Measurements from ENCODE around the gene DPM1.
A peak's percentile ranks its signal among the peaks of the same experiment; 100 is the strongest.

DPM1 gene

GRCh38 chr20:50929299-50930138 lies 28.8 kb downstream of the DPM1 start:
- peak; percentile 96 for DNase-seq

GRCh38 chr20:50928469-50928868 lies 29.9 kb downstream of the DPM1 start:
- no peak for DNase-seq

GRCh38 chr20:50926530-50926929 lies 31.8 kb downstream of the DPM1 start:
- no peak for DNase-seq

- no peak for DNase-seq
Observed at GRCh38 chr20:50924261-50924920, 33.9 kb downstream of the DPM1 start.

- no peak for DNase-seq
Observed at GRCh38 chr20:50921803-50922501, 36.4 kb downstream of the DPM1 start.

- DNase-seq: no peak
Observed at GRCh38 chr20:50920997-50921396, 37.3 kb downstream of the DPM1 start.

- DNase-seq: peak; percentile 16
Observed at GRCh38 chr20:50919567-50919966, 38.8 kb downstream of the DPM1 start.

GRCh38 chr20:50918403-50918802 lies 39.9 kb downstream of the DPM1 start:
- DNase-seq: no peak

GRCh38 chr20:50916934-50917333 lies 41.4 kb downstream of the DPM1 start:
- DNase-seq: no peak

- DNase-seq: no peak
Observed at GRCh38 chr20:50916257-50916656, 42.1 kb downstream of the DPM1 start.

GRCh38 chr20:50915424-50915823 lies 42.9 kb downstream of the DPM1 start:
- no peak for DNase-seq

GRCh38 chr20:50913690-50914375 lies 44.5 kb downstream of the DPM1 start:
- DNase-seq: peak; percentile 28

- DNase-seq: no peak
Observed at GRCh38 chr20:50911716-50912115, 46.6 kb downstream of the DPM1 start.

GRCh38 chr20:50911030-50911429 lies 47.3 kb downstream of the DPM1 start:
- no peak for DNase-seq

GRCh38 chr20:50909413-50909812 lies 48.9 kb downstream of the DPM1 start:
- DNase-seq: no peak

GRCh38 chr20:50904067-50904570 lies 54.2 kb downstream of the DPM1 start:
- no peak for DNase-seq

- no peak for DNase-seq
Observed at GRCh38 chr20:50903353-50904051, 54.8 kb downstream of the DPM1 start.

- no peak for DNase-seq
Observed at GRCh38 chr20:50901301-50901700, 57.0 kb downstream of the DPM1 start.

GRCh38 chr20:50900261-50900660 lies 58.1 kb downstream of the DPM1 start:
- no peak for DNase-seq

- DNase-seq: no peak
Observed at GRCh38 chr20:50898475-50898874, 59.9 kb downstream of the DPM1 start.

GRCh38 chr20:50895111-50895830 lies 63.1 kb downstream of the DPM1 start:
- DNase-seq: no peak

GRCh38 chr20:50893620-50894019 lies 64.7 kb downstream of the DPM1 start:
- DNase-seq: no peak
